22Rv1 (cell line): ENCODE data around the gene MEA1.

Experiments
- CTCF ChIP-seq: fragments of 450-650 bp; IDR thresholded peaks from 2 replicates; pipeline ENCODE4 v1.5.1; 2017; ENCODE audit warnings: mild to moderate bottlenecking
- ZFX ChIP-seq: fragments of 450-650 bp; IDR thresholded peaks from 2 replicates; pipeline ENCODE4 v1.6.1; 2017; ENCODE audit warnings: antibody characterized with exemption, borderline replicate concordance

GRCh38 chr6:43061861-43062260 is 48.1 kb upstream of the MEA1 start:
- TF ChIP-seq CTCF = no peak
- TF ChIP-seq ZFX = no peak
